ENCODE measurements around the gene MYO6.

MYO6 gene

GRCh38 chr6:75834447-75834846 is 85.4 kb downstream of the MYO6 start:
- in situ Hi-C loops (cut with HindIII; ENCODE audit: low sequenced_read_pairs), result no loop called here
- TF ChIP-seq CTCF (IDR thresholded peaks at IDR 0.05; ENCODE audit: low read depth, low read length, missing control alignments), result no peak

GRCh38 chr6:75842191-75842590 is 93.2 kb downstream of the MYO6 start:
- no peak for TF ChIP-seq CTCF (IDR thresholded peaks at IDR 0.05; ENCODE audit: low read depth, low read length, missing control alignments)
- H3K4me3 ChIP-seq (ENCODE audit: low read depth, low read length), result no peak overlapping the region
- DNase-seq (ENCODE audit: low read depth), result no peak
- in situ Hi-C loops (cut with HindIII; ENCODE audit: low sequenced_read_pairs), result no loop called here

More at GRCh38 chr6:75834447-75834846, 85.4 kb downstream of the MYO6 start:
- no peak overlapping the region for H3K4me3 ChIP-seq (ENCODE audit: low read depth, low read length)
- no peak for DNase-seq (ENCODE audit: low read depth)

- DNase-seq (ENCODE audit: low read depth), result no peak
- no peak overlapping the region for H3K4me3 ChIP-seq (ENCODE audit: low read depth, low read length)
- no peak for TF ChIP-seq CTCF (IDR thresholded peaks at IDR 0.05; ENCODE audit: low read depth, low read length, missing control alignments)
- in situ Hi-C loops (cut with HindIII; ENCODE audit: low sequenced_read_pairs), result no loop called here
Measured at GRCh38 chr6:75842732-75843131, 93.7 kb downstream of the MYO6 start.

- TF ChIP-seq CTCF (IDR thresholded peaks at IDR 0.05; ENCODE audit: low read depth, low read length, missing control alignments), result no peak
- DNase-seq (ENCODE audit: low read depth), result no peak
- in situ Hi-C loops (cut with HindIII; ENCODE audit: low sequenced_read_pairs), result no loop called here
- H3K4me3 ChIP-seq (ENCODE audit: low read depth, low read length), result no peak overlapping the region
Measured at GRCh38 chr6:75843396-75843795, 94.4 kb downstream of the MYO6 start.

GRCh38 chr6:75848274-75848673 is 99.2 kb downstream of the MYO6 start:
- TF ChIP-seq CTCF (IDR thresholded peaks at IDR 0.05; ENCODE audit: low read depth, low read length, missing control alignments), result no peak
- in situ Hi-C loops (cut with HindIII; ENCODE audit: low sequenced_read_pairs), result no loop called here
- no peak overlapping the region for H3K4me3 ChIP-seq (ENCODE audit: low read depth, low read length)
- DNase-seq (ENCODE audit: low read depth), result no peak

GRCh38 chr6:75849329-75850025 is 100.4 kb downstream of the MYO6 start:
- in situ Hi-C loops (cut with HindIII; ENCODE audit: low sequenced_read_pairs), result no loop called here
- H3K4me3 ChIP-seq (ENCODE audit: low read depth, low read length), result no peak overlapping the region
- TF ChIP-seq CTCF (IDR thresholded peaks at IDR 0.05; ENCODE audit: low read depth, low read length, missing control alignments), result no peak

More at GRCh38 chr6:75849329-75850025, 100.4 kb downstream of the MYO6 start:
- DNase-seq (ENCODE audit: low read depth), result no peak

All from astrocyte of the cerebellum (primary cell).